ENCODE data around the gene PAK4.

PAK4 gene

GRCh38 chr19:39180749-39181148 is 55.2 kb downstream of the PAK4 start:
- DNase-seq (ENCODE audit: low spot score) = no peak

GRCh38 chr19:39181500-39182173 is 56.1 kb downstream of the PAK4 start:
- DNase-seq (ENCODE audit: low spot score) = no peak

- DNase-seq (ENCODE audit: low spot score) = no peak
Measured at GRCh38 chr19:39182174-39182505, 56.6 kb downstream of the PAK4 start.

GRCh38 chr19:39183104-39183503 is 57.5 kb downstream of the PAK4 start:
- DNase-seq (ENCODE audit: low spot score) = no peak

GRCh38 chr19:39186391-39186790 is 60.8 kb downstream of the PAK4 start:
- no peak for DNase-seq (ENCODE audit: low spot score)

GRCh38 chr19:39187552-39187943 is 62.0 kb downstream of the PAK4 start:
- DNase-seq (ENCODE audit: low spot score) = no peak

GRCh38 chr19:39188960-39189359 is 63.4 kb downstream of the PAK4 start:
- no peak for DNase-seq (ENCODE audit: low spot score)

GRCh38 chr19:39190768-39191167 is 65.2 kb downstream of the PAK4 start:
- no peak for DNase-seq (ENCODE audit: low spot score)

- DNase-seq (ENCODE audit: low spot score) = no peak
Measured at GRCh38 chr19:39192846-39193245, 67.3 kb downstream of the PAK4 start.

- DNase-seq (ENCODE audit: low spot score) = no peak
Measured at GRCh38 chr19:39193803-39194202, 68.2 kb downstream of the PAK4 start.

- DNase-seq (ENCODE audit: low spot score) = peak; percentile 27
Measured at GRCh38 chr19:39194832-39195542, 69.4 kb downstream of the PAK4 start.

GRCh38 chr19:39195755-39196154 is 70.2 kb downstream of the PAK4 start:
- DNase-seq (ENCODE audit: low spot score) = no peak

GRCh38 chr19:39196320-39196719 is 70.7 kb downstream of the PAK4 start:
- DNase-seq (ENCODE audit: low spot score) = no peak

GRCh38 chr19:39196860-39197562 is 71.4 kb downstream of the PAK4 start, which contains the start of gene NCCRP1:
TSS of gene NCCRP1 (plus strand) at chr19:39196964. CDS start at chr19:39196983, 19 bp downstream.
- no peak for DNase-seq (ENCODE audit: low spot score)

- DNase-seq (ENCODE audit: low spot score) = no peak
Measured at GRCh38 chr19:39197808-39198207, 72.2 kb downstream of the PAK4 start.

GRCh38 chr19:39199025-39199424 is 73.4 kb downstream of the PAK4 start:
- DNase-seq (ENCODE audit: low spot score) = no peak

GRCh38 chr19:39200066-39200802 is 74.6 kb downstream of the PAK4 start:
- no peak for DNase-seq (ENCODE audit: low spot score)

GRCh38 chr19:39200803-39201115 is 75.2 kb downstream of the PAK4 start:
- no peak for DNase-seq (ENCODE audit: low spot score)

GRCh38 chr19:39202998-39203355 is 77.4 kb downstream of the PAK4 start:
- DNase-seq (ENCODE audit: low spot score) = no peak

- no peak for DNase-seq (ENCODE audit: low spot score)
Measured at GRCh38 chr19:39203372-39204341, 78.1 kb downstream of the PAK4 start, which contains the start of gene SYCN. TSS of gene SYCN (minus strand) at chr19:39204263. CDS start at chr19:39204254, 9 bp downstream.

GRCh38 chr19:39205449-39205764 is 79.8 kb downstream of the PAK4 start:
- DNase-seq (ENCODE audit: low spot score) = no peak

GRCh38 chr19:39206122-39206521 is 80.5 kb downstream of the PAK4 start:
- DNase-seq (ENCODE audit: low spot score) = no peak

All from SW480 (cell line).